Neural cell (in vitro differentiated cells): ENCODE results near the gene CSRNP3.

Experiments used
- CTCF ChIP-seq: fragments of 450-650 bp; IDR thresholded peaks from 2 replicates; pipeline ENCODE4 v1.5.1; 2014; ENCODE audit warnings: antibody characterized with exemption, mild to moderate bottlenecking, moderate library complexity; ENCODE audit not compliant: poor library complexity, severe bottlenecking
- EP300 ChIP-seq: fragments of 450-650 bp; conservative IDR thresholded peaks from 2 replicates; pipeline ENCODE4 v1.6.1; 2014; ENCODE audit warnings: antibody characterized with exemption, mild to moderate bottlenecking, moderate library complexity; ENCODE audit not compliant: poor library complexity, severe bottlenecking
- POLR2AphosphoS5 ChIP-seq: IDR thresholded peaks from 2 replicates; pipeline ENCODE4 v1.6.1; 2012
- RAD21 ChIP-seq: fragments of 450-650 bp; conservative IDR thresholded peaks from 2 replicates; pipeline ENCODE4 v1.6.1; 2014; ENCODE audit warnings: antibody characterized with exemption, mild to moderate bottlenecking, moderate library complexity

DNA sequence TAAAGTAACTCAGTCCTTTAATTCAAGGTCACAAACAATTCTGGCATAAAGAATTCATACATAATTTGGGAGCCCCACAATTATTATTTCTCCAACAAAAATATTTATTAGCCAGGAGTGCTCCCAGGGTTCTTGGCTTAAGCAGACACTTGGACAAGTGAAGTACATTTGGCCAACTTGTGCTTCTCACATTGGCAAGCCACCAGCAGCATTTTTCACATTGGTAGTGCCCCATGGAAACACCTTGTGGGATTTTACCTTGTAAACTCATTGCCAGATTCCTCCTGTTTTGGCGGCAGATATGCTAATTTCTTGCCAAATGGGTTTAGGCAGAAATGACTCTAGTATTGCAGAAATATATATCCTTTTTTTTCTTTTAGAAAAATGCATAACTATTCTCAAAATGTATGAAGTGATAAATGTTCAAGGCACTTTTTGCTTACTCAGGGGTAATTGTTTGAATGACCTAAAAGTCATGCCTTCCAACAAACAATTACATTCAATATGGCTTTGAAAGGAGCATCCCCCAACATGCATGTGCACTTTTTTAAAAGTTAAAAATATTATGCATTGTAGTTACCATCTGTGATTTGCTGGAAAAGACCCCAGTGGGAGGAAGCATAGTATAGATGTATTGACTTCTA, 113.5 kb downstream of the CSRNP3 start:
- TF ChIP-seq EP300 (no peak), RAD21 (no peak), POLR2AphosphoS5 (no peak), CTCF (no peak)
